GM19455 (cell line): ENCODE results near the gene NRXN2.

Experiments used
- ATAC-seq: cut with Tn5 transposase; IDR thresholded peaks from one replicate; pipeline ENCODE4 v1.9.1; 2021; ENCODE audit not compliant: unreplicated experiment

Gene NRXN2

GRCh38 chr11:64556721-64557250 is 166.2 kb downstream of the NRXN2 start:
- no peak for ATAC-seq
